ENCODE results near the gene H2AZ2.
A peak's percentile ranks its signal among the peaks of the same experiment; 100 is the strongest.

Gene H2AZ2

DNA sequence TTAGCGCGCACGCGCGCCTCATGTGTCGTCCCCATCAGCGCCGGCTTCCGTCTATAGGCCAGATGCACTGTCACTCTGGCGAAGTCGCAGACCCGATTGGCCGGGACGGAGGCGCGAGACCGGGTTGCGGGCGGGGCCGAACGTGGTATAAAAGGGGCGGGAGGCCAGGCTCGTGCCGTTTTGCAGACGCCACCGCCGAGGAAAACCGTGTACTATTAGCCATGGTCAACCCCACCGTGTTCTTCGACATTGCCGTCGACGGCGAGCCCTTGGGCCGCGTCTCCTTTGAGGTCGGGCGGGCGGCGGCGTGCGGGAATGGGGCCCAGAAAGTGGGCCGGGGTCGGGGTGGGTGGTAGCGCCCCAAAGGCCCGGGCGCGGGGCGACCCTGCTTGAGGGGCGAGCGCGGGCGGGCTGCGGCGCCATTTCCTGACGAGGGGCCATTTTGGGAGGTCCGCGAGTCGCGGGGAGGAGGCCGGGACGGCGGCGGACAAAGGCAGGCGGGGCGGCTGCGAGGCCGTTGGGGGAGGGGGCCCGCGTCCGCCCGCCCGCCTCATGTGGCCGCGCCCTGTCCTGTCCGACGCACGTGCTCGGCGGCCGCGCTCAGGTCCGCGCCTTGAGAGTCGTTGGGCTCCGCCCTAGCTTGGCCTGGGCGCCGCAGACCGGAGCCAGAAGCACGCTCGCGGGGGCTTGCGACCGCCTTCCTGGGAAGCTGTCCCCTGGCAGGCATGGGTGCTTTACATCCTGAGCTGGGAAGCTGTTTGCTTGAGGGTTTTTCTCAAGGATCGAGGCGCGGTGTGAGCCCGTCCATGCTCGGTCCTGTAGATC lies 51.2 kb downstream of the H2AZ2 start, which contains the start of gene PPIA:
Gene PPIA, plus strand, starts transcription at position 178 of the 825 bp plus-strand sequence. Its CDS starts 44 bp downstream, at position 222.
- TF ChIP-seq, protein P1, sequence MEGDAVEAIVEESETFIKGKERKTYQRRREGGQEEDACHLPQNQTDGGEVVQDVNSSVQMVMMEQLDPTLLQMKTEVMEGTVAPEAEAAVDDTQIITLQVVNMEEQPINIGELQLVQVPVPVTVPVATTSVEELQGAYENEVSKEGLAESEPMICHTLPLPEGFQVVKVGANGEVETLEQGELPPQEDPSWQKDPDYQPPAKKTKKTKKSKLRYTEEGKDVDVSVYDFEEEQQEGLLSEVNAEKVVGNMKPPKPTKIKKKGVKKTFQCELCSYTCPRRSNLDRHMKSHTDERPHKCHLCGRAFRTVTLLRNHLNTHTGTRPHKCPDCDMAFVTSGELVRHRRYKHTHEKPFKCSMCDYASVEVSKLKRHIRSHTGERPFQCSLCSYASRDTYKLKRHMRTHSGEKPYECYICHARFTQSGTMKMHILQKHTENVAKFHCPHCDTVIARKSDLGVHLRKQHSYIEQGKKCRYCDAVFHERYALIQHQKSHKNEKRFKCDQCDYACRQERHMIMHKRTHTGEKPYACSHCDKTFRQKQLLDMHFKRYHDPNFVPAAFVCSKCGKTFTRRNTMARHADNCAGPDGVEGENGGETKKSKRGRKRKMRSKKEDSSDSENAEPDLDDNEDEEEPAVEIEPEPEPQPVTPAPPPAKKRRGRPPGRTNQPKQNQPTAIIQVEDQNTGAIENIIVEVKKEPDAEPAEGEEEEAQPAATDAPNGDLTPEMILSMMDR (IDR thresholded peaks at IDR 0.05; ENCODE audit: extremely low read depth, missing control alignments): no peak
- peak; percentile 100 for DNase-seq (ENCODE audit: low spot score)

DNA sequence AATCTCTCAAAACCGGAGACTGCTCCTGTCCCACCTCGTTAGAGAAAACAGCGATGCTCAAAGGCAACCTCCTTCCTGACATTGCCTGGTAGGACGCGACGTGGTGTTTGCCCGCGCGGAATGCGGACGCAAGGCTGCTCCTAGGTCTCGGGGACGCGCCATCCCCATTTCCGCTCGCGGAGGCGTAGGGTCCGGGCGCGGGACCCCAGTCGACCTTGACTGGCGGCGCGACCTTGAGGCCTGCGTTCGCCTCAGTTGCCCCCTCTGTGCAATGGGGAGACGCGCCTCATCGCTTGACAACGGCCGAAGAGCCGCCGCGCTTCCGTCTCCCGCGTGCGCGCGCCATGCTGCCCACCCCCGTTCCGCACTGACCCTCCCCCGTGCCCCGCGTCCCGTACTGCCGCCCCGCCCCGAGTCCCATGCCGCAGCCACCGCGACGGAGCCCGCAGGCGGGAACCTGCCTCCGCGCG lies 51.8 kb downstream of the H2AZ2 start:
- TF ChIP-seq, protein P1 (IDR thresholded peaks at IDR 0.05; ENCODE audit: extremely low read depth, missing control alignments): no peak

DNA sequence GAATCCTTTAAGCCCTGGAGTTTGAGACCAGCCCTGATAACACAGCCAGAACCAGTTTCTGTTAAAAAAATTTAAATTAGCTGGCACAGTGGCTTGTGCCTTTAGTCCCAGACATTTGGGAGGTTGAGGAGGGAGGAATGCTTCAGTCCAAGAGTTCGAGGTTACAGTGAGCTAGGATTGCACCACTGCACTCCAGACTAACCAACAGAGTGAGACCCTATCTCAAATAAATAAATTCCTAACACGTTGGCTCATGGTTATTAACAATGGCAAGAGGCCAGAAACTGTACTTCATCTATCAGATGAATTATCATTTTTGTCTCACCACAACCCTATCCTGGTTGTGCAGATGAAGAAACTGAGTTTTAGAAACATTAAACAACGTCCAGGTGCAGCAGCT lies 53.6 kb downstream of the H2AZ2 start:
- TF ChIP-seq, protein P1 (IDR thresholded peaks at IDR 0.05; ENCODE audit: extremely low read depth, missing control alignments): no peak
- no peak for DNase-seq (ENCODE audit: low spot score)

More for the DNA sequence above, 51.8 kb downstream of the H2AZ2 start:
- DNase-seq (ENCODE audit: low spot score): no peak

DNA sequence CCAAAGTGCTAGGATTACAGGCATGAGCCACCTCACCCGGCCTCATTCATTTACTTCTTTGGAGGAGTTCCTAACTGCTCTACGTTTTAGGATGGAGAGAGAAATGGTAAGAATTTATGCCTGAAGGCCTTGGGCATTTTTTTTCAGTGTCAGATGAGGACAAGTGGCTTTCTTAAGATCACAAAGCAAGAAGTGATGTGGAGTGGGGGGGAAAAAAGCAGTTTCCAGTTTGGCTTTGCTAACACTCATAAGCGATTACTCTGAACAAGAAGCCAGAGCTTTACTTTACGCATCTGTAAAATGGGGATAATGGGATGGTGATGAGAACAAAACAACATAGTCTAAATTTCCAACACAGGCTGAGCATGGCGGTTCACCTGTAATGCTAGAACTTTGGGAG lies 54.0 kb downstream of the H2AZ2 start:
- DNase-seq (ENCODE audit: low spot score): no peak
- TF ChIP-seq, protein P1 (IDR thresholded peaks at IDR 0.05; ENCODE audit: extremely low read depth, missing control alignments): no peak

DNA sequence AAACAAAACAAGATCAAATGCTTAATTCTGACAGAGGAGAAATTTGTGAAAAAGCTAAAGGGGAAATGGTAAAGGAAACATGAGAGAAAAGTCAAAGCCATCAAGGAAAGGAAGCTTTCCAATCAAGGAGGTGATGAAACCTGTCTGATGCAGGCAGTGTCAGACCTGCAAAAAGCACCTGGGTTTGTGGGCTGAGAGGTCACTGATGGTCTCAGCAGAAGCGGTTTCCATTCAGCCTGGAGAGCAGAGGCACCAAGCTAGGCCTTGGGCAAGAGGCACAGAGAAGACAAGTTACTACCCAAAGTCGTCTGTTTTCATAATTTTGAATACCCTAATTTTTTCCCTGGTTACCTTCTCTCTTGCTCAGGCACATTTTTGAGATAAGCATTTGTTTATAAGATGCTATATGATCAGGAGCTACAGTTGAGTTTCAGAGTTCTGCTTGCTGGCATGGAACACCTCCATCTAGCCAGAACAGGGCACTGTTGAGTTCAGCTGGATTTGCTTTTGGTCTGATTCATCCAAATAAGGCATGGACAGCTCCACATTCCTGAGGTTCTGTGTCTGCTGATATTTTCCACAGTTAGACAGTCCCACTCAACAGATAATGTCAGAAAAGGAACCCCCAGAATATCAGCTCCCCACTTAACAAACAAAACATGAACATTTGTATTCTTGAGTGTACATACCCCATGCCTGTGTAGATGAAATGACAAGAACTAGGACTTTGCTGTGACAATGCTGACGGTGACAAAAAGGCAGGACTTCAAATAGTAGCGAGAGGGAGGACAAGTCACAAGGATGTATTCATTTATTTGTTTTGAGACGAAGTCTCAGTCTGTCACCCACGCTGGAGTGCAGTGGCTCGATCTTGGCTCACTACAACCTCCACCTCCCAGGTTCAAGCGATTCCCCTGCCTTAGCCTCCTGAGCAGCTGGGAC lies 56.3 kb downstream of the H2AZ2 start:
- DNase-seq (ENCODE audit: low spot score): no peak
- TF ChIP-seq, protein P1 (IDR thresholded peaks at IDR 0.05; ENCODE audit: extremely low read depth, missing control alignments): no peak

DNA sequence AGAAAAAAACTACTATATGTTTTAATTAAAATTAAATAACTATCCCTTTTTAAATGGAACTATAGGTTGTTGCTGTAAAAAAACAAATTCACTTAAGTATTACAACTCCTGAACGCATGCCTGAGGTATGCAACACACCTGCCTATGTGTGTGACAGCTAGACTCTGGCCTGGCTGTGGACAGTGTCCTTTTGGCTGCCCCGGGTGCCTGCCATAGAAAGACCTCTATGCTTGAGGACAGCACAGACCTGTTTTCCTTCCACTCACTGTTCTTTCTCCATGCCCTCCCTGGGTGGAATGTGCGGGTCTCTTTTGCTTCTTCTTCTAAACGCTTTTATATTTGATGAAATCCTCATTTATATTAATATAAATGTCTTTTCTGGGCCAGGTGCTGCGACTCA lies 57.9 kb downstream of the H2AZ2 start:
- no peak for DNase-seq (ENCODE audit: low spot score)
- TF ChIP-seq, protein P1 (IDR thresholded peaks at IDR 0.05; ENCODE audit: extremely low read depth, missing control alignments): no peak

All from GM20000 (cell line).